NT2/D1 (cell line): ENCODE data around the gene ZC3H13.

Experiments used
- SUZ12 ChIP-seq: IDR thresholded peaks from 2 replicates; pipeline ENCODE4 v1.6.1; 2011; ENCODE audit not compliant: insufficient read length, insufficient read depth; ENCODE audit errors: extremely low read depth
- YY1 ChIP-seq: IDR thresholded peaks from 2 replicates; pipeline ENCODE4 v1.6.1; 2011; ENCODE audit not compliant: insufficient read length, insufficient read depth
- ZNF274 ChIP-seq: IDR thresholded peaks from 2 replicates; pipeline ENCODE4 v1.6.1; 2011; ENCODE audit warnings: mild to moderate bottlenecking, low read depth, low read length

DNA sequence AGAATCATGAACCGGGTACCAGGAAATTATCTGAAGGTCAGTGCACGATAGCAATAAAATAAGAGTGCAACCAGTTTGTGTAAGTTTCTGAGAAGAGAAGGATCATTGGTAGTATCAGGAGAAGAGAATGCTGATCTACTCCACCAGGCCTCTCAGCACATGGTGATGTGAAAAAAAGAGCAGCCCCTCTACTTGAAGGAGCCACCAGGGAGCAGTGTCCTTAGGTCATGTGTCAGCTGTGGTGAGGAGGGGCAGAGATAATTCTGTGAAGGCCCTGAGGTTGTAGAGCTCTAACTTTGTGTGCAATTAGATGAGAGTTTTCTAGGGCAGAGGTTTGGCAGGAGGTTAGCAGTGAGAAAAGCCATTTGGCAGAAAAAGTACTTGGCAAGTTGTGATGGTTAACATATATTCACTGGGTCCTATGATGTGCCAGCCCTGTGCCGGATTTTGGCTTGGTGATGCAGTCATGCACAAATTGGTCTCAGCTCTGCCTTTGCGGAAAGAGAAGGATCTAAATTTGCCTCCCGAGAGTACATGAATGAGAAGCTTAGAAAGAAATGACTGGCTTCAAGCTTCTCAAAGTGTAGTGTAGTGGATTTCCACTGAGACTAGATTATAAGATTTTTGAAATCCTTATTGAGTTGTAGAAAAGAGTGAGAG, 19.2 kb upstream of the ZC3H13 start:
- TF ChIP-seq YY1 (no peak), ZNF274 (no peak), SUZ12 (no peak)
